Measurements from ENCODE around the gene SRD5A1. TPM values are rescaled to one million over a fixed set of nuclear protein-coding genes. Genes with fewer than 3 reads are reported as not detected.

SRD5A1 gene
- total RNA-seq, 1 donor = 8.8 TPM

GRCh38 chr5:6597557-6597956, 35.7 kb upstream of the SRD5A1 start:
- H3K4me3 ChIP-seq (ENCODE audit: low read length) = no peak overlapping the region
- H3K4me1 ChIP-seq (ENCODE audit: insufficient read depth, low read length) = no peaks in the 10 kb centered on the region
- no peaks in the 10 kb centered on the region for H3K9me3 ChIP-seq (ENCODE audit: low read depth, low read length)
- no peaks in the 10 kb centered on the region for H3K27me3 ChIP-seq (ENCODE audit: insufficient read depth, low read length)

DNA sequence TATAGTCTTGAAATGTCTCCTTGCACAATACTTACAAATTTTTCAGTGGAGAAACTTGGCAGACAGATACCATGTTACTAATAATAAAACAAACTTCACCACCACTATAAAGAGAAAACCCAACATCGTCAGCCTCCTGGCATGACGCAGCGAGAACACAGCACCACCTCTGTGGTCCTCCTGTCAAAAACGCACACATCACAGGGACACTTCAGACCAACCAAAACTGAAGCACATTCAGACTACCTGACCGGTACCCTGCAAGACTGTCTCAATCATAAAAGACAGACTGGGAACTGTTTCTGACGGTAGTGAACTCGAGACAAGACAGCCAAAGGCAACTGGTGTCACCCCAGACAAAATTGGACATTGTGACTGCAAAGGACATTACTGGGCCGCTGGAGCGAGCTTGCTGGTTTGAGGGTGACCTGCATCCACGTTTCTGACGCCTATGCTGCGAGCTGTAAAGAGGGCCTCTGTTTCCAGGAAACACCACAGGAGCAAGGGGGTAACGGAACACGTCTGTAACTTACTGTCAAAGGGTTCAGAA, 34.8 kb upstream of the SRD5A1 start:
- Histone ChIP-seq H3K4me1 (ENCODE audit: insufficient read depth, low read length) (no peaks in the 10 kb centered on the region), H3K4me3 (ENCODE audit: low read length) (no peak overlapping the region), H3K9me3 (ENCODE audit: low read depth, low read length) (no peaks in the 10 kb centered on the region), H3K27me3 (ENCODE audit: insufficient read depth, low read length) (no peaks in the 10 kb centered on the region)

- H3K9me3 ChIP-seq (ENCODE audit: low read depth, low read length) = no peaks in the 10 kb centered on the region
- H3K27me3 ChIP-seq (ENCODE audit: insufficient read depth, low read length) = no peaks in the 10 kb centered on the region
- no peak overlapping the region for H3K4me3 ChIP-seq (ENCODE audit: low read length)
- no peaks in the 10 kb centered on the region for H3K4me1 ChIP-seq (ENCODE audit: insufficient read depth, low read length)
Observed at GRCh38 chr5:6599739-6600138, 33.5 kb upstream of the SRD5A1 start.

DNA sequence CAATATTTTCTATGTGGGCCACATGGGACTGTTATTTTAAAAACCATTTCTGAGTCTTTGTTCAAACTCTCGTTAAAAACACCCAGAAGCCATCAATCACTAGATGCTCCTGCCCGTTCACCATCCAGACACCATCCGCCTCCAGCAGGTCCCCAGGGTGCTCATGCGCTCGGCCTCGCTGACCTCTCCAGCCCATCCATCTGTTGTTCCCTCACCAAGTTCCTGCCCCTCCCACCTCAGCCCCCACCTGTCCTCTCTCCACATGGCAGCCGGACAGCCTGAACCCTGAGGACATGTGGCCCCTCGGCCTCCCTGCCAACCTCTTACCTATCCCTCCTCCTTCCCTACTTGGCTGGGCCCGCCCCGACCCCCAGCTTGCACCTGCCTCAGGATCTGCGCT, 32.0 kb upstream of the SRD5A1 start:
- H3K27me3 ChIP-seq (ENCODE audit: insufficient read depth, low read length) = no peaks in the 10 kb centered on the region

GRCh38 chr5:6601816-6602215, 31.4 kb upstream of the SRD5A1 start:
- H3K9me3 ChIP-seq (ENCODE audit: low read depth, low read length) = no peaks in the 10 kb centered on the region
- H3K4me1 ChIP-seq (ENCODE audit: insufficient read depth, low read length) = no peaks in the 10 kb centered on the region
- no peak overlapping the region for H3K4me3 ChIP-seq (ENCODE audit: low read length)
- no peaks in the 10 kb centered on the region for H3K27me3 ChIP-seq (ENCODE audit: insufficient read depth, low read length)

More for the DNA sequence above, 32.0 kb upstream of the SRD5A1 start:
- Histone ChIP-seq H3K4me3 (ENCODE audit: low read length) (no peak overlapping the region), H3K4me1 (ENCODE audit: insufficient read depth, low read length) (no peaks in the 10 kb centered on the region), H3K9me3 (ENCODE audit: low read depth, low read length) (no peaks in the 10 kb centered on the region)

DNA sequence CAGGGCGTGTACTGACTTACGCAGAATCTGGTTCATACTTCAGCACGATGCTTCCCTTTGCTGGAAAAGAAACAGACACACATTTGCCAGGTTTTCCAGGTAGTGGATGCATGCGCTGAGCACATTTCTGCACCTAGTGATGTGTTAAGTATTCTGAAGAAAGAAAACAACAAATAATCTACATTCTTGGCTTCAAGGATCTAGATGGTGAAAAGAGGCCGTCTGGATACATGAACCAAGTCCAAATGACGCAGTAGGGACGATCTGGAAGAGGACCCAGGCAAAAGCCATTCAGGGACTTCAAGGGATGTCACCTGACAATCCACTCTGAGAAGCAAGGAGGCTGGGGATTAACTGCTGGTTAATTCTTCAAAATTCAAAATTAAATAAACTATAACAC, 30.8 kb upstream of the SRD5A1 start:
- no peaks in the 10 kb centered on the region for H3K27me3 ChIP-seq (ENCODE audit: insufficient read depth, low read length)
- H3K4me1 ChIP-seq (ENCODE audit: insufficient read depth, low read length) = no peaks in the 10 kb centered on the region
- H3K4me3 ChIP-seq (ENCODE audit: low read length) = no peak overlapping the region
- H3K9me3 ChIP-seq (ENCODE audit: low read depth, low read length) = no peaks in the 10 kb centered on the region

DNA sequence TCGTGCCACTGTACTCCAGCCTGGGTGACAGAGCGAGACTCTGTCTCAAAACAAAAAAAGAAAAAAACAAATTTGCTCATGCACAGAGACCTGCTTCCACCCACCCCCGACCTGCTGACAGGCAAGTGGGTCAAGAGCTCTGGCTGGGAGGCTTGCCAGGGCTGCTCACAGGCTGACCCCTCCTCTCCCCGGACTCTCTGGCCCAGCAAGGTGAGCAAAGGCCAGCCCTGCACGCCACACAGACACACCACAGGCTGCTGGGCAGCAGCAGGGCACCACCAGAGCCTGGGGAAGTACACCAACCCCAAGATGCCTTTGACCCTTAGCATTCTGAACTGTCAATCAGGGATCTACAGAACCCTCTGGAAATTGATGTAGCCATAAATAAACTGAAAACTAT, 29.6 kb upstream of the SRD5A1 start:
- no peaks in the 10 kb centered on the region for H3K9me3 ChIP-seq (ENCODE audit: low read depth, low read length)
- no peaks in the 10 kb centered on the region for H3K27me3 ChIP-seq (ENCODE audit: insufficient read depth, low read length)
- H3K4me3 ChIP-seq (ENCODE audit: low read length) = no peak overlapping the region
- no peaks in the 10 kb centered on the region for H3K4me1 ChIP-seq (ENCODE audit: insufficient read depth, low read length)

GRCh38 chr5:6604341-6604740, 28.9 kb upstream of the SRD5A1 start:
- Histone ChIP-seq H3K4me3 (ENCODE audit: low read length) (no peak overlapping the region), H3K4me1 (ENCODE audit: insufficient read depth, low read length) (no peaks in the 10 kb centered on the region), H3K27me3 (ENCODE audit: insufficient read depth, low read length) (no peaks in the 10 kb centered on the region), H3K9me3 (ENCODE audit: low read depth, low read length) (no peaks in the 10 kb centered on the region)

GRCh38 chr5:6604946-6605345, 28.3 kb upstream of the SRD5A1 start:
- Histone ChIP-seq H3K9me3 (ENCODE audit: low read depth, low read length) (no peaks in the 10 kb centered on the region), H3K27me3 (ENCODE audit: insufficient read depth, low read length) (no peaks in the 10 kb centered on the region), H3K4me3 (ENCODE audit: low read length) (no peak overlapping the region), H3K4me1 (ENCODE audit: insufficient read depth, low read length) (no peaks in the 10 kb centered on the region)

DNA sequence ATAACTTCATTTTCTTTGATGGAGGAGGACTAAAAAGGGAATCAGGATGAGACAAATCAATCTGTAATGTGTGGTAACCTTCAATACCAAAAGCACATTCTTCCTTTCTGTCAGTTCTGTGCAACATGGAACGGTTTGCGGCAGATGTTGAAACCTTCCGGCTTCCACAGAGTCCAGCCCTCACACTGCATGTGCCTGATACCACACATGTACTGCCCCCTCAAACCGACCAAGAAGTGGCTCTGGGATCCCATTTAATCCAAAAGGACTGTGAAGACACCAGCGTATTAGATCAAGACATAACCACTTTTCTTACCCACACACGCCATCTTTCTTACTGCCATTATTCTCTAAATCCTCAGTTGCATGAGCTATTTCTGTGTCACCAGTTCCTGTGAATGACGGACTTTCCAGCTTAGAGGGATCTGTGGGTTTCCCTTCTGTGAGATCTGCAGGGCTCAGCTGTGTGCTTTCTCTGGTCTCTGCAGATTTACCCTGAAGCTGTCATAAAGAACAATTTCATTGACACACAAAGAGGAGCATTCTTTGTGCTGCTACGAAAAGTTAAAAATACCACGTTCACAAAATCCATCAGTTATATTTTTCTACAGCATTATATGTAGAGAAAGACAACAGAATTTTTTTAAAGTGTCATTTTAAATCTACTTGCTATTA, 26.2 kb upstream of the SRD5A1 start:
- Histone ChIP-seq H3K9me3 (ENCODE audit: low read depth, low read length) (no peaks in the 10 kb centered on the region), H3K27me3 (ENCODE audit: insufficient read depth, low read length) (no peaks in the 10 kb centered on the region), H3K4me3 (ENCODE audit: low read length) (no peak overlapping the region), H3K4me1 (ENCODE audit: insufficient read depth, low read length) (no peaks in the 10 kb centered on the region)

DNA sequence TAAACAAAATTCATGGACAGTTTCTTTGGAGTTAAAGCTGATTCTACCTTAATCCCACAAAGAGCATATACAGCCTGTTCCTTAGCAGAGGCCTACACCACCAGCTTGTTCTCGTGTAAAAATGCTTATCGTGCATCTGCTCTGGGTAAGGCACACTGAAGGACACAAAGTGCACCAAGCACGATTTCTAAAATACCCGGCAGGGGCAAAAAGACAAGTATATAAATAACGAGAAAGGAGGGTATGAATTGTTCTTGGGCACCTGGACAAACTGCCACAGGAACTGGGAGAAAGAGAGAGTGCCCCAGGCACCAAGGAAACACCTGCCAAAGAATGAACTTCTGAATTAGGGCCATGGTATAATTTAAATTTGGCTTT, 25.7 kb upstream of the SRD5A1 start:
- Histone ChIP-seq H3K4me1 (ENCODE audit: insufficient read depth, low read length) (no peaks in the 10 kb centered on the region), H3K27me3 (ENCODE audit: insufficient read depth, low read length) (no peaks in the 10 kb centered on the region), H3K9me3 (ENCODE audit: low read depth, low read length) (no peaks in the 10 kb centered on the region), H3K4me3 (ENCODE audit: low read length) (no peak overlapping the region)

- no peaks in the 10 kb centered on the region for H3K9me3 ChIP-seq (ENCODE audit: low read depth, low read length)
- no peak overlapping the region for H3K4me3 ChIP-seq (ENCODE audit: low read length)
- H3K4me1 ChIP-seq (ENCODE audit: insufficient read depth, low read length) = no peaks in the 10 kb centered on the region
- H3K27me3 ChIP-seq (ENCODE audit: insufficient read depth, low read length) = no peaks in the 10 kb centered on the region
Observed at GRCh38 chr5:6608016-6608415, 25.2 kb upstream of the SRD5A1 start.

DNA sequence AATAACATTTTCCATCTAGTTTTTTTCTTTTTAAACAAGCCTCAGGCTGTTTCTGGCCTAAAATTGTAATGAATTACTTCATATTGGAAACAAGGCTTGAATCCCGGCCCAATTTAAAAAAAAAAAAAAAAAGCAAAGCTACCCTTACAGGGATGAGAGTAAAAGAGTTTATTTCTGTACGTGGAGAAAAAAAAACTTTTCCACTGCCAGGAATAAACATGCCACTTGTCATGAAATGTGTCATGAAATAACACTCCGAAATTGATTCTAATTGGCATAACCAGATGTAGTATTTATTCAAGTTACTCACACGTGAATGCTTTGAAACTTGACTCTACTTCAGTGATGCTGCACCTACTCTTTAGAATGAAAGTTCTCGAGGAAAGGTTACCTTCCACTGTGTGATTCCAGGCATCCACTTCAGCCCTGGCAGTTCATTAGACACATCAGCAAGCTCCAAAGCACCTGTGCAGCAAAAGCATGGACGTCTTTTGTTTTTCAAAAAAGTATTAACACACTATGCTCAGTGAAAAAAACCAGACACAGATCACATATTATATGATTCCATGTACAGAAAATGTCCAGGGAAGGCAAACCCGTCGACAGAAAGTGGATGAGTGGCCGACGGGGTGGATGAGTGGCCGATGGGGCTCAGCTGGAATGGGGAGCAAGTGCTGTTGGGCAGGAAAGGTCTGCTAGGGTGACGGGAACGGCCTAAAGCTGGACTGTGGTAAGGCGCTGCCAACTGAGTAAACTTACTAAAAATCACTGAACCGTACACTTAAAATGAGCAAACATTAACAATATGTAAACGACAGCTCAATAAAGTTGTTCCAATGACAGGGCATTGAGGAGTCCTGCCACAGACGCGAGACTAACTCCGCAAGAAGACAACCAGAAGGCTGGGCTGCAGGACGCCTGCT, 21.6 kb upstream of the SRD5A1 start:
- H3K4me1 ChIP-seq (ENCODE audit: insufficient read depth, low read length) = no peaks in the 10 kb centered on the region
- H3K4me3 ChIP-seq (ENCODE audit: low read length) = no peak overlapping the region
- H3K27me3 ChIP-seq (ENCODE audit: insufficient read depth, low read length) = no peaks in the 10 kb centered on the region
- H3K9me3 ChIP-seq (ENCODE audit: low read depth, low read length) = no peaks in the 10 kb centered on the region

GRCh38 chr5:6615034-6615815, 18.0 kb upstream of the SRD5A1 start:
- H3K9me3 ChIP-seq (ENCODE audit: low read depth, low read length) = no peaks in the 10 kb centered on the region
- no peaks in the 10 kb centered on the region for H3K4me1 ChIP-seq (ENCODE audit: insufficient read depth, low read length)
- no peaks in the 10 kb centered on the region for H3K27me3 ChIP-seq (ENCODE audit: insufficient read depth, low read length)
- H3K4me3 ChIP-seq (ENCODE audit: low read length) = no peak overlapping the region

DNA sequence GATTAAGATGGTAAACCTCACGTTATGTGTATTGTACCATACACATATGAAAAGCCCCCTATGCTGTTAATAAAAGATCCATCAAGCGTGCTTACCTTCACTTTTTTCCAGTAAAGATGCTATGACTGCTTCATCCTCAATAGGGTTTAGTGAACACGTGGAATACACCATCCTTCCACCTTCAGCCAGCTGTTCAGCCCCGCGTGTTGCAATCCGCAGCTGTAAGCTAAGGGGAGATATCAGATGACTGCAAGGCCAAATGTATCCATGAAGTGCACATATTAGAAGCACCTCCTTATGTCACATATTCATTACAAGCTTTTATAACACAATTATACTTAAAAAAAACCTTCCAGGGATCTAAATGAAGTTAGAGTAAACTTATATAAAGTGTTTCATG, 16.6 kb upstream of the SRD5A1 start:
- Histone ChIP-seq H3K9me3 (ENCODE audit: low read depth, low read length) (no peaks in the 10 kb centered on the region), H3K4me3 (ENCODE audit: low read length) (no peak overlapping the region), H3K27me3 (ENCODE audit: insufficient read depth, low read length) (no peaks in the 10 kb centered on the region), H3K4me1 (ENCODE audit: insufficient read depth, low read length) (no peaks in the 10 kb centered on the region)

Data from mononuclear cell (primary cell).